ENCODE data around the gene FARP2.

- TF ChIP-seq EP300 (IDR thresholded peaks at IDR 0.05; ENCODE audit: low read depth in 2 of 2, low read length in 2 of 2): no peak
- no peak for TF ChIP-seq EP300 (CRISPR knock-in tag; IDR thresholded peaks at IDR 0.05; ENCODE audit: borderline replicate concordance)
- TF ChIP-seq ZFAT (CRISPR knock-in tag; conservative IDR thresholded peaks at IDR 0.05): no peak
- TF ChIP-seq, protein P1, sequence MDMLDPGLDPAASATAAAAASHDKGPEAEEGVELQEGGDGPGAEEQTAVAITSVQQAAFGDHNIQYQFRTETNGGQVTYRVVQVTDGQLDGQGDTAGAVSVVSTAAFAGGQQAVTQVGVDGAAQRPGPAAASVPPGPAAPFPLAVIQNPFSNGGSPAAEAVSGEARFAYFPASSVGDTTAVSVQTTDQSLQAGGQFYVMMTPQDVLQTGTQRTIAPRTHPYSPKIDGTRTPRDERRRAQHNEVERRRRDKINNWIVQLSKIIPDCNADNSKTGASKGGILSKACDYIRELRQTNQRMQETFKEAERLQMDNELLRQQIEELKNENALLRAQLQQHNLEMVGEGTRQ (IDR thresholded peaks at IDR 0.05; ENCODE audit: low read depth, low read length): no peak
- TF ChIP-seq, protein P1 (CRISPR knock-in tag; IDR thresholded peaks at IDR 0.05; ENCODE audit: borderline replicate concordance): no peak
- no peak for TF ChIP-seq CBX1 (IDR thresholded peaks at IDR 0.05; ENCODE audit: low read depth)
- no peak for TF ChIP-seq SAP130 (CRISPR knock-in tag; IDR thresholded peaks at IDR 0.05; ENCODE audit: low read depth)
- TF ChIP-seq E2F1 (CRISPR knock-in tag; IDR thresholded peaks at IDR 0.05): no peak
- no peak for TF ChIP-seq POLR2AphosphoS5 (IDR thresholded peaks at IDR 0.05; ENCODE audit: low read depth, low read length)
- no peak for TF ChIP-seq HDAC6 (IDR thresholded peaks at IDR 0.05; ENCODE audit: low read depth, low read length)
- TF ChIP-seq SMAD3 (CRISPR knock-in tag; IDR thresholded peaks at IDR 0.05): no peak
- no peak for TF ChIP-seq TP53 (CRISPR knock-in tag; conservative IDR thresholded peaks at IDR 0.05)
- TF ChIP-seq TRIM22 (IDR thresholded peaks at IDR 0.05): no peak
Observed at GRCh38 chr2:241357531-241357930, 1.4 kb downstream of the FARP2 start.

All from HepG2 (cell line).